Measurements from ENCODE around the gene DNAH17. TPM values are rescaled to one million over a fixed set of nuclear protein-coding genes. Genes with fewer than 3 reads are reported as not detected.
A peak's percentile ranks its signal among the peaks of the same experiment; 100 is the strongest.

Gene DNAH17
- total RNA-seq, 3 donors from 2014 or later (not counting 1 experiment from before 2014, with no cell fraction given) = 0.16 to 0.25 (median 0.24) TPM

DNA sequence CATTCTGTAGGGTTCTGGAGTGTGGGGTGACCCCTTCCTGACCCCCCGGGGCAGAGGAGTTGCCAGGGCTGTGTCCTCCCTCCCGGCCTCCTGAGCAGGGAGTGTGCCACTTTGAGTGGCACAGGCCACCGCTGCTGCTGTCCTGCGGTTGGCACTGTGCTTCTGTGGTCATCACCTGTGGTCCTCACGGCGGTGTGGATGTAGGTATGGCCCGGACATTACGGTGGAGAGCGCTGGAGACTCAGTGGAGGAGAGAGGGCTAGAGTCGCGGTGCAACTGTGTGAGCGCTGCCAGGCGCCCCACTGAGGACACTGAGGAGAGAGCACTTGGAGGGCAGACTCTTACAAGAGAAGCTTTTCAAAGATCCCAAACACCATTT, 159.7 kb downstream of the DNAH17 start:
- Mint-ChIP-seq H3K4me1 (peaks cover 35 to 48% of the 10 kb centered on the region in 2 donors), H3K36me3 (no peaks in the 10 kb centered on the region), H3K27ac (peak overlapping the region in 1 of 2 donors; percentile 75), H3K4me3 (no peak overlapping the region), H3K9me3 (no peaks in the 10 kb centered on the region), H3K27me3 (ENCODE audit: low read depth in 2 of 2) (no peaks in the 10 kb centered on the region)
- intact Hi-C loops (cut with micrococcal nuclease) = no loop called here
- H3K36me3 ChIP-seq (ENCODE audit: control insufficient read depth, insufficient read depth, low read length) = peaks cover 42% of the 10 kb centered on the region
- H3K27me3 ChIP-seq (ENCODE audit: control insufficient read depth, insufficient read depth, low read length) = no peaks in the 10 kb centered on the region
- 88% methylated on average over 13 of the region's 13 CpGs for WGBS (ENCODE audit: insufficient coverage)
- no peak for ATAC-seq
- DNase-seq = no peak
- H3K9me3 ChIP-seq (ENCODE audit: control insufficient read depth, insufficient read depth, low read length) = no peaks in the 10 kb centered on the region
- no peak overlapping the region for H3K4me3 ChIP-seq (ENCODE audit: low read length)
- TF ChIP-seq CTCF (IDR thresholded peaks at IDR 0.05) = no peak
- no peak overlapping the region for H3K27ac ChIP-seq (ENCODE audit: low read length)
- H3K4me1 ChIP-seq (ENCODE audit: control insufficient read depth, insufficient read depth, low read length) = peaks cover 52% of the 10 kb centered on the region

DNA sequence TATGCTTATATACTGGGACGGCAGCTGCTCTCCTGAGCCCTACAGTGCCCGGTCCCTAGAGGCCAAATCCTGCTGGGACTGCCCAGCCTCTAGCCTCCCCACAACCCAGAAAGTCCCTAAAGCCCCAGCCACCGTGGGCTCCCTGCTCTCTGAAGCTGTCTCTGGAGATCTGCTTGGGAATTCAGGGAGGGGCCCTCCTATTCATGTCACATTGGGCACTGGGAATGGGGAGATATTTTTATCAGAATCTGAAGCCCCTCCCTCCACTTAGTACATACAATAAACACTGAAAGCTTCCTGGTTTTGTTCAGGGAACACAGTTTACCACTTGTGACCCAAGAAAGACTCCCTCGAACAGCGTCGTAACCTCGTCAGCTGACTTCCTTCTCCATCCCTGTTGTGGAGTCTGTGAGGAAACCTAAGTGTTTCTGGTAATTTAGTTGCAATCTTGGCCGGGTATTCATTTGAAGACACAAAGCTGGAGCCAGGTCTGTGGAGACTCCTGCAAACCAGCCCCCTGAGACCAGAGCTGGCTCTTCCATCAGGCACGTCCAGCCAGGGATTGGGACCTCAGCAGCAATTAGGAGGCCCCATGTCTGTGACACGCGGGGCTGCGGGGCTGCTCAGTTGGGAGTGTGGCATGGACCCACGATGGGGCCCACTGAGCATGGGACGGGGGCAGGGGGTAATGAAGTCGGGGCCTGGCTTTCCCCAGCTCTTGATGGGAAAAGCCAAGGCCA, 160.2 kb downstream of the DNAH17 start:
- peaks cover 40% of the 10 kb centered on the region for H3K36me3 ChIP-seq (ENCODE audit: control insufficient read depth, insufficient read depth, low read length)
- intact Hi-C loops (cut with micrococcal nuclease) = no loop called here
- no peaks in the 10 kb centered on the region for H3K36me3 Mint-ChIP-seq

DNA sequence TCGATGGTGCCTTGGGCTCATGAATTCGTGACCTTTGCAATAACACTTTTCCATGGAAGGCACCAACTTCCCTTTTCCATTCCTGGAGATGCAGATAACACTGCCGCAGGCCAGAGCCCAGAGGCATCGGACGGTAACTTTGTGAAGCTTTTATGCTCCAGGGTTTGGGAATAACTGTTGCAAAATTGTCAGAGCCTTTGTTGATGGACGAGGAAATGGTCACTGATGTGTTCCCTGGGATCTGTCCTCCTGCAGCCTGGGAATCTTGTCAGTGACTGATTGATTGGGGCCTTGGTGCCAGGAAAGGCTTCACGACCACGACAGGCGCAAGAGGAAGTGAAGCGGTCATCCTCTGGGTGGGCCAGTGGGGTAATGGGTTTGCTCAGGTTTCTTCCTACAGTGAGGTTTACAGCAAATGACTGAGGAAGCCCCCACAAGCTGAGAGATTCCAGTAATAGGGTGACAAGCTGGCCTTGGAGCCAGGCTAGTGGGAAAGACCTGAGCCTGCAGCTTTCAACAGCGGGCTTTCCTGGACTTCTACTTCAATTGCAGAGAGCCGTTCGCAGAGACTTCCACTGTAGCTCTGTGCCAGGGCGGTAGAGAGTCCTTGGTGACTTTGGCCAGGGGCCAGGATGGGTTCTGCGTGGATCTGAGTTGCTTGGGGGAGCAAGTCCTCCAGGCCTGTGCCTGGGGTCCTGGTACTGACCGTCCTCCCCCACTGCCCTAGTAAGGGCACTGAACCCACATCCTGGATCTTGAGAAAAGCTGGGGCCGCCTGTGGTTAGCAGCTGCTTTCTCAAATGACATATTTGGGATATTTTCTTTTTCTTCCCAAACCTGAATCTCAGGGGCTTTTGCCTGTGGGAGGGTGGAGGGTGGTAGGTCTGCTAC, 161.1 kb downstream of the DNAH17 start:
- Histone ChIP-seq H3K27me3 (ENCODE audit: control insufficient read depth, insufficient read depth, low read length) (no peaks in the 10 kb centered on the region), H3K4me3 (ENCODE audit: low read length) (no peak overlapping the region), H3K36me3 (ENCODE audit: control insufficient read depth, insufficient read depth, low read length) (peaks cover 32% of the 10 kb centered on the region), H3K9me3 (ENCODE audit: control insufficient read depth, insufficient read depth, low read length) (no peaks in the 10 kb centered on the region), H3K4me1 (ENCODE audit: control insufficient read depth, insufficient read depth, low read length) (peaks cover 58% of the 10 kb centered on the region), H3K27ac (ENCODE audit: low read length) (no peak overlapping the region)
- no peaks in the 10 kb centered on the region for H3K9me3 Mint-ChIP-seq
- intact Hi-C loops (cut with micrococcal nuclease) = no loop called here
- peak overlapping the region in 1 of 2 donors; percentile 75 for H3K27ac Mint-ChIP-seq
- 81% methylated on average over 16 of the region's 17 CpGs for WGBS (ENCODE audit: insufficient coverage)
- no peaks in the 10 kb centered on the region for H3K36me3 Mint-ChIP-seq
- ATAC-seq = no peak
- H3K4me1 Mint-ChIP-seq = peaks cover 41 to 54% of the 10 kb centered on the region in 2 donors
- no peak for DNase-seq
- no peaks in the 10 kb centered on the region for H3K27me3 Mint-ChIP-seq (ENCODE audit: low read depth in 2 of 2)
- no peak overlapping the region for H3K4me3 Mint-ChIP-seq
- TF ChIP-seq CTCF (IDR thresholded peaks at IDR 0.05) = no peak

More for the DNA sequence above, 160.2 kb downstream of the DNAH17 start:
- Histone ChIP-seq H3K9me3 (ENCODE audit: control insufficient read depth, insufficient read depth, low read length) (no peaks in the 10 kb centered on the region), H3K4me3 (ENCODE audit: low read length) (no peak overlapping the region), H3K27ac (ENCODE audit: low read length) (no peak overlapping the region), H3K4me1 (ENCODE audit: control insufficient read depth, insufficient read depth, low read length) (peaks cover 58% of the 10 kb centered on the region), H3K27me3 (ENCODE audit: control insufficient read depth, insufficient read depth, low read length) (no peaks in the 10 kb centered on the region)
- peak overlapping the region in 1 of 2 donors; percentile 75 for H3K27ac Mint-ChIP-seq
- H3K27me3 Mint-ChIP-seq (ENCODE audit: low read depth in 2 of 2) = no peaks in the 10 kb centered on the region
- H3K4me3 Mint-ChIP-seq = no peak overlapping the region
- TF ChIP-seq CTCF (IDR thresholded peaks at IDR 0.05) = no peak
- H3K4me1 Mint-ChIP-seq = peaks cover 41 to 53% of the 10 kb centered on the region in 2 donors
- DNase-seq = no peak
- WGBS (ENCODE audit: insufficient coverage) = 73% methylated on average over 14 of the region's 15 CpGs
- ATAC-seq = no peak
- no peaks in the 10 kb centered on the region for H3K9me3 Mint-ChIP-seq
